ENCODE results near the gene DNAH10. TPM values are rescaled to one million over a fixed set of nuclear protein-coding genes. Genes with fewer than 3 reads are reported as not detected.

DNAH10 gene
- total RNA-seq, 2 experiments from 2014 or later = 0.38 to 0.43 TPM

GRCh38 chr12:123760267-123760938 is 1.7 kb upstream of the DNAH10 start:
- Mint-ChIP-seq H3K9me3 (no peaks in the 10 kb centered on the region), H3K4me1 (ENCODE audit: low read depth) (peaks cover 6% of the 10 kb centered on the region), H3K36me3 (ENCODE audit: low read depth) (peaks cover 11% of the 10 kb centered on the region), H3K27me3 (peaks cover 1% of the 10 kb centered on the region), H3K27ac (no peak overlapping the region), H3K4me3 (no peak overlapping the region)
- CTCF ChIA-PET = interaction anchor here (1.3 kb wide), 1 partner anchor 52 kb away, joined by 5 read pairs; no protein-coding TSS in a partner anchor
- TF ChIP-seq, protein P1, sequence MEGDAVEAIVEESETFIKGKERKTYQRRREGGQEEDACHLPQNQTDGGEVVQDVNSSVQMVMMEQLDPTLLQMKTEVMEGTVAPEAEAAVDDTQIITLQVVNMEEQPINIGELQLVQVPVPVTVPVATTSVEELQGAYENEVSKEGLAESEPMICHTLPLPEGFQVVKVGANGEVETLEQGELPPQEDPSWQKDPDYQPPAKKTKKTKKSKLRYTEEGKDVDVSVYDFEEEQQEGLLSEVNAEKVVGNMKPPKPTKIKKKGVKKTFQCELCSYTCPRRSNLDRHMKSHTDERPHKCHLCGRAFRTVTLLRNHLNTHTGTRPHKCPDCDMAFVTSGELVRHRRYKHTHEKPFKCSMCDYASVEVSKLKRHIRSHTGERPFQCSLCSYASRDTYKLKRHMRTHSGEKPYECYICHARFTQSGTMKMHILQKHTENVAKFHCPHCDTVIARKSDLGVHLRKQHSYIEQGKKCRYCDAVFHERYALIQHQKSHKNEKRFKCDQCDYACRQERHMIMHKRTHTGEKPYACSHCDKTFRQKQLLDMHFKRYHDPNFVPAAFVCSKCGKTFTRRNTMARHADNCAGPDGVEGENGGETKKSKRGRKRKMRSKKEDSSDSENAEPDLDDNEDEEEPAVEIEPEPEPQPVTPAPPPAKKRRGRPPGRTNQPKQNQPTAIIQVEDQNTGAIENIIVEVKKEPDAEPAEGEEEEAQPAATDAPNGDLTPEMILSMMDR (IDR thresholded peaks at IDR 0.05) = no peak
- DNase-seq (no peak), ATAC-seq (no peak)
- POLR2A ChIA-PET = interaction anchor here (0.6 to 1.9 kb wide), 2 partner anchors 17 to 25 kb away, joined by 3 to 4 read pairs; no protein-coding TSS in a partner anchor
- intact Hi-C loops (cut with micrococcal nuclease) = no loop called here

GRCh38 chr12:123762715-123763052 is 583 bp downstream of the DNAH10 start:
- no peaks in the 10 kb centered on the region for H3K9me3 Mint-ChIP-seq
- TF ChIP-seq, protein P1 (IDR thresholded peaks at IDR 0.05) = no peak
- H3K4me3 Mint-ChIP-seq = peak overlapping the region; percentile 70
- ATAC-seq (no peak), DNase-seq (no peak)
- POLR2A ChIA-PET = interaction anchor here (0.8 to 1.5 kb wide), 2 partner anchors 9 to 39 kb away, joined by 3 to 5 read pairs; no protein-coding TSS in a partner anchor
- peaks cover 11% of the 10 kb centered on the region for H3K4me1 Mint-ChIP-seq (ENCODE audit: low read depth)
- peaks cover 1% of the 10 kb centered on the region for H3K27me3 Mint-ChIP-seq
- H3K27ac Mint-ChIP-seq = no peak overlapping the region
- intact Hi-C loops (cut with micrococcal nuclease) = no loop called here
- H3K36me3 Mint-ChIP-seq (ENCODE audit: low read depth) = peaks cover 4% of the 10 kb centered on the region
- CTCF ChIA-PET = interaction anchor here (1.3 kb wide), 2 partner anchors 51 to 128 kb away, joined by 3 to 4 read pairs; partner anchors contain the start of gene ATP6V0A2

DNA sequence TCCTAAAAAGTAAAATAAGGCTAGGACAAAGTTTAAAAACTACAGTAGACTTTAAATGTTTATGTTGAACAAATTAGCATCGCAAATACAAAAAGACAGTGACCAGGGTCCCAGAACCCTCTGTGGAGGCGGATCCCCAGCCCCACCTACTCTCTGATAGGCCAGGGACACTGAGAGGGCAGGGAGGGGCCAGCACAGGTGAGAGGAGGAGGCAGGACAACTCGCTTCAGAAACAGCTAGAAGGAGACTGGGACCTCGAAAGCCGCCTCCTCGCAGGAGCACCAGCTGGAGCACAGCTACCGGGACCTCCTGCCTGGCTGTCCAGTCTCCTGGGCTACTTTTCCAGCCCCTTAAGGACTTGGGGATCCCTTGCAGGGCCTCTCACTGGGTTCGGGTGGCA is 992 bp downstream of the DNAH10 start:
- no peak for ATAC-seq
- POLR2A ChIA-PET = no interaction called here
- no peak overlapping the region for H3K27ac Mint-ChIP-seq

DNA sequence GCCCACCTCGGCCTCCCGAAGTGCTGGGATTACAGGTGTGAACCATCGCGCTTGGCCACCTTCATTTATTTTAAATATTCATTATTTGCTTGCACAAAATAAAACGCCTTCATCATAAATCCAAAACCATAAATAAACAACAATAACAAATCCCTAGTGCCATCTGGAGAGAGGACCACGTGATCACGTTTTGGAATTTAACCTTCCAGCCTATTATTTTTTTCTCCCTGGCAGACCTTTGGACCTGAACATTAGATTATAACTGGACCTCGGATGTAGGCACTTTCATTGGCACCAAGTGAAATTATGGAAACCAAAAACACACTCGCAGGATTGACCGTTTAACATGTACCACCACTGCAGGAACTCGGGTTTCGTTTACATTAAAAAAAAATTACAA is 2.0 kb downstream of the DNAH10 start:
- intact Hi-C loops (cut with micrococcal nuclease) = no loop called here
- CTCF ChIA-PET = no interaction called here

More for the DNA sequence above, 992 bp downstream of the DNAH10 start:
- intact Hi-C loops (cut with micrococcal nuclease) = no loop called here
- Mint-ChIP-seq H3K27me3 (peaks cover 1% of the 10 kb centered on the region), H3K9me3 (no peaks in the 10 kb centered on the region), H3K36me3 (ENCODE audit: low read depth) (peaks cover 4% of the 10 kb centered on the region), H3K4me1 (ENCODE audit: low read depth) (peaks cover 13% of the 10 kb centered on the region), H3K4me3 (no peak overlapping the region)
- TF ChIP-seq, protein P1 (IDR thresholded peaks at IDR 0.05) = no peak
- DNase-seq = no peak
- CTCF ChIA-PET = no interaction called here

DNA sequence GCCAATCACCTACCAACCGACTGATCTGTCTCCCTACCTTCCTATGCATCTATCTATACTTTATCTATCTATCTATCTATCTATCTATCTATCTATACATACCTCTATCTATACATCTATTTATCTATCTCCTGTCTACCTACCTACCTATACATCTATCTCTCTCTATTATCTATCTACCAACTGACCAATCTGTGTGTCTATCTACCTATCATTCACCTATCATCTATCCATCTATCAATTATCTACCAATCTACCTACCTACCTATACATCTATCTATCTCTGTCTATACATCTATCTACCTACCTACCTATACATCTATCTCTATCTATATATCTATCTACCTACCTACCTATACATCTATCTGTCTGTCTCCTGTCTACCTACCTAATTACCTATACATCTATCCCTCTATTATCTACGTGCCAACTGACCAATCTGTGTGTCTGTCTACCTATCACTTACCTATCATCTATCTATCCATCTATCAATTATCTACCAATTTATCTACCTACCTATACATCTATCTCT is 3.5 kb downstream of the DNAH10 start:
- Mint-ChIP-seq H3K36me3 (ENCODE audit: low read depth) (peaks cover 3% of the 10 kb centered on the region), H3K9me3 (no peaks in the 10 kb centered on the region), H3K27ac (no peak overlapping the region), H3K4me1 (ENCODE audit: low read depth) (peaks cover 13% of the 10 kb centered on the region), H3K4me3 (no peak overlapping the region), H3K27me3 (peaks cover 5% of the 10 kb centered on the region)
- intact Hi-C loops (cut with micrococcal nuclease) = no loop called here
- no peak for ATAC-seq
- TF ChIP-seq, protein P1 (IDR thresholded peaks at IDR 0.05) = no peak
- DNase-seq = no peak
- POLR2A ChIA-PET = no interaction called here
- CTCF ChIA-PET = no interaction called here

More for the DNA sequence above, 2.0 kb downstream of the DNAH10 start:
- POLR2A ChIA-PET = no interaction called here
- TF ChIP-seq, protein P1 (IDR thresholded peaks at IDR 0.05) = no peak
- H3K4me1 Mint-ChIP-seq (ENCODE audit: low read depth) = peaks cover 13% of the 10 kb centered on the region
- ATAC-seq (no peak), DNase-seq (no peak)
- no peak overlapping the region for H3K27ac Mint-ChIP-seq
- peaks cover 3% of the 10 kb centered on the region for H3K36me3 Mint-ChIP-seq (ENCODE audit: low read depth)
- H3K4me3 Mint-ChIP-seq = no peak overlapping the region
- peaks cover 5% of the 10 kb centered on the region for H3K27me3 Mint-ChIP-seq
- H3K9me3 Mint-ChIP-seq = no peaks in the 10 kb centered on the region

All from activated CD8-positive, alpha-beta T cell treated with anti-CD3 and anti-CD28 coated beads for 36 hours (primary cell).